Astrocyte of the spinal cord (primary cell): ENCODE measurements around the gene CNTN5.

Source experiments
- DNase-seq: peaks from one replicate; pipeline ENCODE4 v3.0.0; 2011; ENCODE audit warnings: low read depth, low spot score
- H3K4me3 ChIP-seq: 2 replicates; pipeline ENCODE4 v1.5.1; 2011; ENCODE audit warnings: low read depth, mild to moderate bottlenecking, low read length, moderate library complexity
- CTCF ChIP-seq: IDR thresholded peaks from 2 replicates; pipeline ENCODE4 v1.5.1; 2012; ENCODE audit warnings: low read depth, mild to moderate bottlenecking, low read length, inconsistent platforms
- in situ Hi-C: cut with HindIII; loops from 2 replicates; pipeline ENCODE4 v1.10.0; 2017; ENCODE audit warnings: low sequenced_read_pairs

The CNTN5 gene

GRCh38 chr11:100294748-100295147, 1274.0 kb downstream of the CNTN5 start:
- TF ChIP-seq CTCF = no peak
- in situ Hi-C loops = no loop called here

GRCh38 chr11:100296051-100296679, 1275.4 kb downstream of the CNTN5 start:
- no peak for TF ChIP-seq CTCF
- no peak for DNase-seq
- no peak overlapping the region for H3K4me3 ChIP-seq
- in situ Hi-C loops = no loop called here

More at GRCh38 chr11:100294748-100295147, 1274.0 kb downstream of the CNTN5 start:
- no peak for DNase-seq
- H3K4me3 ChIP-seq = no peak overlapping the region

- peak; percentile 2 for DNase-seq
- no peak for TF ChIP-seq CTCF
- in situ Hi-C loops = no loop called here
- H3K4me3 ChIP-seq = no peak overlapping the region
Measured at GRCh38 chr11:100297516-100297915, 1276.8 kb downstream of the CNTN5 start.

GRCh38 chr11:100302824-100303223, 1282.1 kb downstream of the CNTN5 start:
- TF ChIP-seq CTCF = no peak
- in situ Hi-C loops = no loop called here
- H3K4me3 ChIP-seq = no peak overlapping the region
- DNase-seq = no peak

GRCh38 chr11:100303897-100304296, 1283.1 kb downstream of the CNTN5 start:
- in situ Hi-C loops = no loop called here
- no peak overlapping the region for H3K4me3 ChIP-seq
- no peak for TF ChIP-seq CTCF
- no peak for DNase-seq

GRCh38 chr11:100308202-100308601, 1287.5 kb downstream of the CNTN5 start:
- H3K4me3 ChIP-seq = no peak overlapping the region
- TF ChIP-seq CTCF = no peak
- in situ Hi-C loops = no loop called here
- no peak for DNase-seq
